ENCODE measurements around the gene SLC39A11. TPM values are rescaled to one million over a fixed set of nuclear protein-coding genes. Genes with fewer than 3 reads are reported as not detected.

The SLC39A11 gene
- total RNA-seq, 1 donor from 2014 or later: 5.5 TPM

DNA sequence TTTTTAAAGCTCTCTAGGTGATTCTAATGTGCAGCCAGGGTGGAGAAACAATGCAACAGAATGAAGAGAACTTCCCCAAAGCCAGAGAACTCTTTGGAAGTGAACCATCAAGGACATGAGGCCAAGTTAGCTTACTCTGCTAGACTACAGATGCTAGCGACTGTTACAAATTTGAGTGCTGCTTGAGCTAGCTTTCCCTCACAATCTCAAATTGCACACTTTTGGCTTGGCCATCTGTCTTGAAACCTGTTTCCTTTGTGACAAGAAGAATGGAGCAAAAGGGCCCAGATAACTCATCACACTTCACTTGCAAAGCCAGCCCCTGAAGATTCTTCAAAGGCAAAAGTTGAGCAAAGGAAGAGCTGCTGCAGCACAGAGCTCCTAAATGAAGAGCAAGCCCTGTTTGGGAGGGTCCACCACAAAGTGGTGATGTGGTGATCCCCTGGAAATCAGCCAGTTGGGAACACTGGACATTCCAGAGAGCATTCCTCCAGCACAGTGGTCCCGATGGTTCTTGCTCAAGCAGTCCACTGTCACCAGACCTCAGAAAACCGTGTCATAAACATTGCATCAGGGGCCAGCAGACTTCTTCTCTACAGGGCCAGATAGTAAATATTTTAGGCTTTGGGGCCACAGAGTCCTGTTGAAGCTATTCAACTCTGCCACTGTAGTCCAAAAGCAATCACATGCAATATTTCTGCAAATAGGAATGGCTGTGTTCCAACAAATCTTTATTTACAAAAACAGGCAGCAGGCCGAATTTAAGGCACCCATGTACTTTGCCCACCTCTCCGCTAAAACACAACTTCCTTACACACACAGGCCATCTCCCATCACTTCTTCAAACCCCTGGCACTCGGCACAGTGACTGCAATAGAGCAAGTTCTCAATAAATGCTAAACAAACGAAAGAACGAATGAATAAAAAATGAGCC lies 21.2 kb downstream of the SLC39A11 start:
- Mint-ChIP-seq H3K4me1 (peaks cover 11% of the 10 kb centered on the region), H3K9me3 (peaks cover 5% of the 10 kb centered on the region), H3K36me3 (peaks cover 2% of the 10 kb centered on the region), H3K4me3 (no peak overlapping the region), H3K27me3 (ENCODE audit: insufficient read depth, low read depth) (no peaks in the 10 kb centered on the region), H3K27ac (no peak overlapping the region)
- no peak for DNase-seq (ENCODE audit: low spot score)
- no peaks in the 10 kb centered on the region for H3K36me3 ChIP-seq
- no peaks in the 10 kb centered on the region for H3F3A ChIP-seq (ENCODE audit: low read depth)
- TF ChIP-seq EZH2phosphoT487 (IDR thresholded peaks at IDR 0.05): no peak
- no peak for TF ChIP-seq EZH2 (IDR thresholded peaks at IDR 0.05)
- TF ChIP-seq, protein P1, sequence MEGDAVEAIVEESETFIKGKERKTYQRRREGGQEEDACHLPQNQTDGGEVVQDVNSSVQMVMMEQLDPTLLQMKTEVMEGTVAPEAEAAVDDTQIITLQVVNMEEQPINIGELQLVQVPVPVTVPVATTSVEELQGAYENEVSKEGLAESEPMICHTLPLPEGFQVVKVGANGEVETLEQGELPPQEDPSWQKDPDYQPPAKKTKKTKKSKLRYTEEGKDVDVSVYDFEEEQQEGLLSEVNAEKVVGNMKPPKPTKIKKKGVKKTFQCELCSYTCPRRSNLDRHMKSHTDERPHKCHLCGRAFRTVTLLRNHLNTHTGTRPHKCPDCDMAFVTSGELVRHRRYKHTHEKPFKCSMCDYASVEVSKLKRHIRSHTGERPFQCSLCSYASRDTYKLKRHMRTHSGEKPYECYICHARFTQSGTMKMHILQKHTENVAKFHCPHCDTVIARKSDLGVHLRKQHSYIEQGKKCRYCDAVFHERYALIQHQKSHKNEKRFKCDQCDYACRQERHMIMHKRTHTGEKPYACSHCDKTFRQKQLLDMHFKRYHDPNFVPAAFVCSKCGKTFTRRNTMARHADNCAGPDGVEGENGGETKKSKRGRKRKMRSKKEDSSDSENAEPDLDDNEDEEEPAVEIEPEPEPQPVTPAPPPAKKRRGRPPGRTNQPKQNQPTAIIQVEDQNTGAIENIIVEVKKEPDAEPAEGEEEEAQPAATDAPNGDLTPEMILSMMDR (IDR thresholded peaks at IDR 0.05): no peak
- no peaks in the 10 kb centered on the region for H3K27me3 ChIP-seq
- no peaks in the 10 kb centered on the region for H3K79me2 ChIP-seq (ENCODE audit: low read depth)
- H3K9ac ChIP-seq: no peak overlapping the region
- H2AFZ ChIP-seq (replicated peaks): no peak overlapping the region
- no peaks in the 10 kb centered on the region for H4K20me1 ChIP-seq (ENCODE audit: low read depth)
- no peak overlapping the region for H3K4me2 ChIP-seq
- H3K9me3 ChIP-seq (ENCODE audit: low read depth): no peaks in the 10 kb centered on the region
- H3K27ac ChIP-seq: no peak overlapping the region
- H3K4me3 ChIP-seq: no peak overlapping the region
- no peaks in the 10 kb centered on the region for H3K4me1 ChIP-seq

DNA sequence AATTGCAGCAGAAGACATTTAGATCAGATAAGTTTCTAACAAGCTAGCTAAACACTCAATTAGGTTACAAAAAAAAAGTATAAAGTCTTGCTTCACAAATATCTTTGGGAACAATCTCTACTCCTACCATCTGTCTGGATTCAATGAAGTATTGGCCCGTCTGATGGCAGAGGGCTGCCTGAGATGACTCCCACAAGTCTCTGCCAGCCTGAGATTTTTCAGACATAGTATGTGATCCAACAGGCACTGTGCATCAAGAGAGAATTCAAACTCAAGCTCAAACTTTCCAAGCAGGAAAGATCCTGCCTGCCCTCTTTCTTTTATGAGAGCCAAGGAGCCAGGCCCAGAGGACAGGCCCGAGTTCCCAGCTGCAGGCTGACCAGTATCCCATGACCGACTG lies 22.6 kb downstream of the SLC39A11 start:
- no peak overlapping the region for H3K4me2 ChIP-seq
- H3K4me1 ChIP-seq: no peaks in the 10 kb centered on the region
- H3K9me3 ChIP-seq (ENCODE audit: low read depth): no peaks in the 10 kb centered on the region
- H3K27me3 ChIP-seq: no peaks in the 10 kb centered on the region
- H3K27ac ChIP-seq: no peak overlapping the region
- TF ChIP-seq, protein P1 (IDR thresholded peaks at IDR 0.05): no peak
- TF ChIP-seq EZH2 (IDR thresholded peaks at IDR 0.05) (no peak), EZH2phosphoT487 (IDR thresholded peaks at IDR 0.05) (no peak)
- no peak overlapping the region for H3K4me3 Mint-ChIP-seq
- peaks cover 5% of the 10 kb centered on the region for H3K9me3 Mint-ChIP-seq
- no peaks in the 10 kb centered on the region for H4K20me1 ChIP-seq (ENCODE audit: low read depth)
- DNase-seq (ENCODE audit: low spot score): no peak
- H3K36me3 Mint-ChIP-seq: peaks cover 2% of the 10 kb centered on the region
- H3K27ac Mint-ChIP-seq: no peak overlapping the region
- peaks cover 13% of the 10 kb centered on the region for H3K4me1 Mint-ChIP-seq
- no peaks in the 10 kb centered on the region for H3K79me2 ChIP-seq (ENCODE audit: low read depth)
- H2AFZ ChIP-seq (replicated peaks): no peak overlapping the region
- no peak overlapping the region for H3K9ac ChIP-seq
- H3K36me3 ChIP-seq: no peaks in the 10 kb centered on the region
- H3K27me3 Mint-ChIP-seq (ENCODE audit: insufficient read depth, low read depth): peaks cover 6% of the 10 kb centered on the region
- no peaks in the 10 kb centered on the region for H3F3A ChIP-seq (ENCODE audit: low read depth)
- no peak overlapping the region for H3K4me3 ChIP-seq

DNA sequence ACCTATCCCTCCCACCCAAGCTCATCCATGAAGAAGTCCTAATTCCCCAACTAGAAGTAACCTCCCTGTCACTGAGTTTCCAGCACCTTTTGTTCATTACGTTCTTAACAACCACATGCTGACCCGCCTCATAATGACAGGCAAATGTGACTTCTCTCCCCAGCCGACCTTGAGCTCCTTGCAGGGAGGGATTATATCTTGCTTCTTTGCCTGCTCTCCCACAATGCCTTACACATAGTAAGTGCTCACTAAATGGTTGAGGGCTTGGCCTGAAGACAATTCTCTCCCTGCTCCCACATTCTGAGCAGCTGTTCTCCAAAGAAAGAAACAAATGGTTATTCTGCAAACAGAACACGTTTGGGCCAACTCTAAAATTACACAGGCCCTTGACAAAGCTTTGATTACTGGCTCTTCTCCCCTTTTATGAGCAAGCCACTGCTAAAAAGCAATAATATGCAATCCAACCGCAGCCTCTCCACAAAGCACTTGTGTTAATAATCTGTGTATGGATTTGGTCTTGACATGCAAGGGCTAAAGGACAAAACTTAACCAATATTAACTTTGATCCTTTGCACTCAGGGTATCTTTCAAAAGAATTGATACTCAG lies 23.2 kb downstream of the SLC39A11 start:
- no peak overlapping the region for H3K4me3 ChIP-seq
- H3K27ac Mint-ChIP-seq: no peak overlapping the region
- peaks cover 6% of the 10 kb centered on the region for H3K27me3 Mint-ChIP-seq (ENCODE audit: insufficient read depth, low read depth)
- H3K36me3 ChIP-seq: no peaks in the 10 kb centered on the region
- H3K79me2 ChIP-seq (ENCODE audit: low read depth): no peaks in the 10 kb centered on the region
- H3K9me3 Mint-ChIP-seq: peaks cover 5% of the 10 kb centered on the region
- no peaks in the 10 kb centered on the region for H4K20me1 ChIP-seq (ENCODE audit: low read depth)
- H3K36me3 Mint-ChIP-seq: peaks cover 2% of the 10 kb centered on the region
- H3K4me1 ChIP-seq: no peaks in the 10 kb centered on the region
- H3K4me2 ChIP-seq: no peak overlapping the region
- H3K9me3 ChIP-seq (ENCODE audit: low read depth): no peaks in the 10 kb centered on the region
- H3K4me1 Mint-ChIP-seq: peaks cover 17% of the 10 kb centered on the region
- H3K27me3 ChIP-seq: no peaks in the 10 kb centered on the region
- peaks cover 3% of the 10 kb centered on the region for H3F3A ChIP-seq (ENCODE audit: low read depth)
- no peak overlapping the region for H3K9ac ChIP-seq
- no peak overlapping the region for H2AFZ ChIP-seq (replicated peaks)
- TF ChIP-seq EZH2 (IDR thresholded peaks at IDR 0.05) (no peak), EZH2phosphoT487 (IDR thresholded peaks at IDR 0.05) (no peak)
- TF ChIP-seq, protein P1 (IDR thresholded peaks at IDR 0.05): no peak
- no peak overlapping the region for H3K27ac ChIP-seq
- DNase-seq (ENCODE audit: low spot score): no peak
- H3K4me3 Mint-ChIP-seq: no peak overlapping the region
